HCEC 1CT (cell line): ENCODE measurements around the gene BAHCC1.

Source experiments
- DNase-seq: peaks from one replicate; pipeline ENCODE4 v3.0.0-alpha.2; 2017

The BAHCC1 gene

DNA sequence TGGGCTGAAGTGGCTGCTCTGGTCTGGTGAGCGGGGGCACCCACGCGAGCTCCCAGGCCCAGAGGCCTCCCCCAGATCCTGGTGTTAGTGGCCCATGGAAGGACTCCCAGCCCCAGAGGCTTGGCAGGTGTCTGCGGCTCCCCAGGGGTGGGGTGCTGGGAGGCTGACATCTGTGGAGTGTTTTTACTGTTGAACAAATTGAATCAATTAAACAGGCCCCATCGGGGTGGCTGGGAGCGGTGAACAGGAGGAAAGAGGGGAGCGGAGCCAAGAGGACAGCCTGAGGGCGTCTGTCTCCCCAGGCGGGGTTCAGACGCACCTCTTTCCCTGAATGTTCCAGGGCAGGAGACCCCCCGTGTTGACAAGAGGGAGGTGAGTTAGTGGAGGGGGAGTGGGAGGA, 87.4 kb downstream of the BAHCC1 start:
- DNase-seq: no peak

- DNase-seq: no peak
Measured at GRCh38 chr17:81483085-81483861, 88.0 kb downstream of the BAHCC1 start.

DNA sequence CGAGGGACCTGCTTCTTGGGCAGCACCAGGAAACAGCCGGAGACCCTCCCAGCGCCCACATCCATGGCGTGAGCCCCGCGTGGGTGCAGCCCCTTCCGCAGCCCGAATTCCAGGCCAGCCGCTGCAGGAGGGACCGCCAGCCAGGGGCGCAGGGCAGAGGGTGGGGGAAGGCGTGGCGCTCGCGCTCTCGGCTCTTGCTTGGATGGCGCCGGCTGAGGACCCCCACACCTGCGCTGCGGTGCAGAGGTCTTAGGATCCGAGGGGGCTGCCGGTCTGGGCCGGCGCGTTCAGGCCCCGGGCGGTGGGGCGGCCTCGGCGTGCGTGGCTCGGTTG, 88.6 kb downstream of the BAHCC1 start:
- no peak for DNase-seq

GRCh38 chr17:81484195-81484979, 89.1 kb downstream of the BAHCC1 start:
- DNase-seq: peak; percentile 75

DNA sequence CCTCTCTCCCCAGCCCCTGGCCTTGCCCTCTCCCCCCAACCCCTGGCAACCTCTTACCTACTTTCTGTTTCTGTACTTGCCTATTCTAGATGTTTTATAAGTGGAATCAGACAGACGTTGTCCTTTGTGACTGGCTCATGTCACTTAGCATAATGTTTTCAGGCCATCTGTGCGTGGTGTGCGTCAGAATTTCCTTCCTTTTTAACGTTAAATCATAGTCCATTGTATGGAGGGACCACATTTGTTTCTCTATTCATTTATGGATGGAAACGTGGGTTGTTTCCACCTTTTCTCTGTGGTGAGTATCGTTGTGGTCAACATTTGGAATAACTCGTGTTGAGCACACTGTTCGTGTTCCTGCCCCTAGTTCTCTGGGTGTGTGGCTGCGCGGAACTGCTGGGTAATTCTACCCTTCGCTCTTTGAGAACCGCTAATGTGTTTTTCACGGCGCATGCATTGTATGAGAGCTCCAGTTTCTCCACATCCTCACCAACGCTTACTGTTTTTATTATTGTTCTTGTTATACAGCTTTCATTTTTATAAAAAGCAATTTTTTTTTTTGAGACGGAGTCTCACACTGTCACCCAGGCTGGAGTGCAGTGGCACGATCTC, 91.0 kb downstream of the BAHCC1 start:
- no peak for DNase-seq

GRCh38 chr17:81487089-81487486, 91.8 kb downstream of the BAHCC1 start:
- DNase-seq: no peak

DNA sequence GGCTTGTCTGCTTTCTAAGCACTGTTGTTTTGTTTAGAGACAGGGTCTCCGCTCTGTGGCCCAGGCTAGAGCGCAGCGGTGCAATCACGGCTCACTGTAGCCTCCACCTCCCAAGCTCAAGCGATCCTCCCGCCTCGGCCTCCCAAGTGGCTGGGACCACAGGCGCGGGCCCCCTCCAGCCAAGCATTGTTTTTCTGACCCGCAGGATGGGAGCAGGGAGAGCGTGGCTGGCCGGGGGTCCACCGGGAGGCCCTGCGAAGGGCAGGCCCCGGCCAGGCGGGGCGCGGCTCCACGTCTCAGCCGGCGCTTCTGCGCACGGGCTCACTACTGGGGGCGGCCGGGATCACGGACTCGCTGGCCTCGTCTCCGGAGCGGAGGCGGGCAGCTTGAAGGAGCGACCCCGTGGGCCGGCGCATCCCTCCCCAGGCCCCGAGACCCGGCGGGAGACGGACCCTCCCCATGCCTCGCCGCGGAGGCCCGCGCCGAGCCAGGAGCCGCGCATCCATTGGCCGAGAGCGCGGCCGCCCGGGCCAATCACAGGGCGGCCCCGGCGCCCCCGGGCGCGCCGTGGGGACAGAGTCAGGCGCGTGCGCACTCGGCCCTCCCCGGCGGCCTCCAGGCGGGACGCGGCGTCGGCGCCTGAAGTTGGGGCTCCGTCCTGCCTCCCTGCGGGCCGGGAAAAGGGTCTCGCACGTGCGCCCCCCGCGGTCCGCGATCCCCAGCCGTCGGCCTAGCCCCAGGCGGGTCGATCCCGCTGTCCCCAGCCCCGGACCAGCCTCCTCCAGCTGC, 92.4 kb downstream of the BAHCC1 start:
- peak; percentile 65 for DNase-seq

GRCh38 chr17:81488276-81488860, 93.1 kb downstream of the BAHCC1 start:
- DNase-seq: no peak

DNA sequence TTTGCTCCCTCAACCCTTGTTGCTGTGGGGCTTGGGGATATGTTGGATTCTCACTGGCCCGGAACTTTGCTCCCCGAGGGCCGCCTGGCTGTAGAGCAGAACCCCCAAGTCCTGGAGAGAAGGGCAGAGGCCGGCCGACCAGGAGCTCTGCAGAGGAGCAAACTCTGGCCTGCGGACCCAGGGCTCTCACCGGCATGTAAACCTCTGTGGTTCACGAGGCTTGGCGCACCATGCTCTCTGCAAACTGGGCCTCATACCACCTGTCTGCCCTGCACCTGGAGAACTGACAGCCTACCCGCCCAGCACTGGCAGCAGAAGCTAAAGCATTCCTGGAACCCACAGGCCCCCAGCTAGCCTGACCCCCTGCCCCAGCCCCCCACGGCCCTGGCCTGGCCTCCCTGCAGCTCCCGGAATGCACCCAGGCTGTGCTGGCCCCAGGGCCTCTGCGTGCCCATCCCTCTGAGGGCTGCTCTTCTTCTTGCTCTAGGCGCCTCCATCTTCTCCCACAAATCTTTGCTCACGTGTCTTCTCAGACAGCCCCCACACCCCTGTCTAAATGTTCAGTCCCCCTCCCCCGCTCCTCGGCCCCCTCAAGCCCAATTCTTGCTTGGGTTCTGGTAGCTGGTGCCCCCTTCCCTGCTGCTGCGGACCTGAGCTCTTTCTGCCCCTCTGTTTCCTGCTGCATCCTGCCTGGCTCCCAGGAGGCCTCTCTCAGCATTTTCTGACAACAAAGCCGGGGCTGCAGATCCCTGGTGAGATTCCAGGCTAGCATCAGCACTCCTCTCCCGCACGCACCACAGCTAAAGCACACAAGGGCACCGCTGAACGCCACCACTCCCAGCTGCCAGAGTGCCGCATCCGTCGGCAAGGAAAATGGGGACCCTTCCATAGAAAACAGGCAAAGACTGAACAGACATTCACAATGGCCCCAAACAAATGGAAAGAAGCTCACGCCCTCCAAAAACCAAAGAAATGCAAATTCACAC, 94.0 kb downstream of the BAHCC1 start:
- no peak for DNase-seq

- no peak for DNase-seq
Measured at GRCh38 chr17:81489998-81490992, 95.0 kb downstream of the BAHCC1 start.

DNA sequence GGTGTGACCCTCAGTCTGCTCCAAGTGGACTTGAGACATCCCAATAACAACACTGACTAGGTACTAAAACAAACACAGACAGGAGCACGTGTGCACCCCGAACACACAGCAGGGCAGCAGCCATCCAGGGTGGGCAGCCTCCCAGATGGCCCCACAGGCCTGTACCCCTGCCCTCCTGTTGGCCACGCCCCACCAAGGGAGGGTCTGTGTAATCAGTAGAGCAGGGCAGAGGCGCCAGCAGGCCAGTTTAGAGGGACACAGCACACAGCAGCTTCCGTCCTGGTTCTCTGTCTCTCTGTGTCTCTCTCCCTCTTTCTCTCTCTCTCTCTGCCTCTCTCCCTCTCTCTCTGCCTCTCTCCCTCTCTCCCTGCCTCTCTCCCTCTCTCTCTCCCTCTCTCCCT, 95.9 kb downstream of the BAHCC1 start:
- no peak for DNase-seq

- DNase-seq: no peak
Measured at GRCh38 chr17:81491761-81492160, 96.5 kb downstream of the BAHCC1 start.

- no peak for DNase-seq
Measured at GRCh38 chr17:81492202-81492601, 96.9 kb downstream of the BAHCC1 start.

DNA sequence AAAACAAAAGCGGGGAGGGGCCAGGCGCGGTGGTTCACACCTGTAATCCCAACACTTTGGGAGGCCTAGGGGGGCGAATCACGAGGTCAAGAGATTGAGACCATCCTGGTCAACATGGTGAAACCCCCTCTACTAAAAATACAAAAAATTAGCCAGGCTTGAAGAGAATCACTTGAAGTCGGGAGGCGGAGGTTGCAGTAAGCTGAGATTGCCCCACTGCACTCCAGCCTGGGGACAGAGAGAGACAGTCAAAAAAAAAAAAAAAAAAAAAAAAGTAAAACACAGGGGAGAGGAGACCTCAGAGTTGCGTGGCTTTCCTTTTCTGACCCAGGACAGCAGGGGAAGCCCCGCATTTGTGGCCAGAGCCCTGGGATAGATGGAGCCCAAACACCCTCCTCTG, 97.4 kb downstream of the BAHCC1 start:
- no peak for DNase-seq

DNA sequence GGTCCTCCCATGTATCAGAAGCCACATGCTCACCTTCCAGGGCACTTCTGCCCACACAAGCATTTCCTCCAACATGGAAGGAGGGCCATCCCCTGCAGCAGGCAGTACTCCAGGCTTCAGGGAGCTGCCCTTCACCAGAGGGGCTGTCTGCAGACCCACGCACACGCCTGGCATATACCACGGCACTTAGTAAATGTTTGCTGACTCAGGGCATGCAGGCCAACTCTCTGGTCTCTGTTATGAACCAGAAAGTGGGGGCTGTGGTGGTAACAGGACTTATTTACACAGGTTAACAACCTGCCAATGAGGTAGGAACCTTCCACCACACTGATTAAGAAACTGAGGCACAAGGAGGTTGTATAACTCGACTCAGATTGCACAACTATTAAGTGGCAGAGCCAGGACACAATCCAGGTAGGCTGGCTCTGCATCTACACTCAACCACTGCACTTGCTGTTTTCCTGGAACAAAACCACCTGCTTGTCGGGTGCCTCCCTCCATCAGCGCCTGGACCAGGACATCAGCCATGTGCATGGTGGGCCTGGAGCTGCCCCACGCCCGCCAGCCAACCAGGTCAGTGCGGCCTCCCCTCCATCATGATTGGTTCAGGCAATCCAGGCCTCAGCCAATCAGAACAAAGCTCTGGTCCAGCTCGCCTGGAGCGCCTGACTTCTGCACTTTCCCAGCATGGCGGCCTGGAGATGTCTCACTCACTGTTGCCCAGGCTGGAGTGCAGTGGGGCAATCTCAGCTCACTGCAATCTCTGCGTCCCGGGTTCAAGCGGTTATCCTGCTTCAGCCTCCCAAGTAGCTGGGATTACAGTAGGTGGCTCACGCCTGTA, 98.2 kb downstream of the BAHCC1 start:
- no peak for DNase-seq

DNA sequence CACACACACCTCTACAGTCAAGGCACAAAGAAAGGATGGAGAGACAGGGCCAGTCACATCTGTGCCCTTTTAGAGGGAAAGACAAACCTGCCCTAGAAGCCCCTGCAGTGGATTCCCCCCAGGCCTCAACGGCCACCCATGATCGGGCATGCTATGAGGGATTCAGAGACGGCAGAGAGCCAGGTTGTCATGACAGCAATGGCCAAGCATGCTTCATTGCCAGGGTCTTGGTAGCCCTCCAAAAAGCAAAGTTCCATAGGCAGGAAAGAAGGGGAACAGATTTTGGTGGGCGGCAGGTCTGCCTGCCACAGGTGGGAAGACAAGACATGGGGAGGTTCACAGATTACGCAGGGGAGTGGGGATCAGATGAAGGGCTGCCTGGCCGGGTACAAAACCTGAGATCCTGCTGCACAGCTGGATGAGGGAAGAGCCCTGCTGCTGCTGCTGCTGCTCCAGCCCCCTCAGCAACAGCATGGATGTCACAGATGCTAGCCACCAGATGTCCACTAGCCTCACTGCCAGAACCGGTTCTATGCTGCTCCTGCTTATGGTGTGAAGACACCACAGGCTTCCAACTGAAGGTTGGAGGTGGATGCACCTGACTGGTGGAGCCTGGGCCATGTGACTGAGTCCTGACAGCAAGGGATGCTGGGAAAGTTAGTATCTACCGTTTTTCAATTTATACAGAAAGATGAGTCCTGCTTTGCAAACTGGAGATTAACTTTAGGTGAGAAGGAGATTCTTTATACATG, 99.5 kb downstream of the BAHCC1 start:
- DNase-seq: no peak

GRCh38 chr17:81498953-81499600, 103.8 kb downstream of the BAHCC1 start:
- no peak for DNase-seq

GRCh38 chr17:81499601-81499970, 104.3 kb downstream of the BAHCC1 start:
- DNase-seq: no peak
